ENCODE results near the gene HDAC8.
A peak's percentile ranks its signal among the peaks of the same experiment; 100 is the strongest.
"Not testable (repeated sequence)": the region's sequence is repeated elsewhere in the genome, so short reads cannot be mapped to it uniquely, and the experiment has no call there.

HDAC8 gene

GRCh38 chrX:72460715-72461114, 111.9 kb downstream of the HDAC8 start:
- no peak for DNase-seq (ENCODE audit: low read depth)

- DNase-seq (ENCODE audit: low read depth), result not testable (repeated sequence)
Observed at GRCh38 chrX:72449034-72449433, 123.6 kb downstream of the HDAC8 start.

- DNase-seq (ENCODE audit: low read depth), result not testable (repeated sequence)
Observed at GRCh38 chrX:72440764-72441163, 131.9 kb downstream of the HDAC8 start.

DNA sequence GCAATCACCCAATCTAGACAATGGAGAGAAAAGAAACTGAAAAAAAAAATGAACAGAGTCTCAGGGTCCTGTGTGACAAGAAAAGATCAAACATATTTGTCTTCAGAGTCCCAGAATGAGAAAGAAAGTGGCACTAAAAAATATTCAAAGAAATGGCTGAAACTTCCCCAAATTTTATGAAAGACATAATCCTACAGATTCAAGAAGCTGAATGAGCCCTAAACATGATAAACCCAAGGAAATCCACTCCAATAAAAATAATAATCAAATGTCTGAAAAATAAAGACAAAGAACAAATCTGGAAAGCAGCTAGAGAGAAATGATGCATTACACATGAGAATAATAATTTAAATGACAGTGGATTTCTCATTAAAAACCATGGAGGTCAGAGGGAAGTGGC, 136.6 kb downstream of the HDAC8 start:
- no peak for DNase-seq (ENCODE audit: low read depth)

- DNase-seq (ENCODE audit: low read depth), result peak; percentile 0
Observed at GRCh38 chrX:72430405-72430968, 142.2 kb downstream of the HDAC8 start.

GRCh38 chrX:72421797-72422196, 150.8 kb downstream of the HDAC8 start:
- DNase-seq (ENCODE audit: low read depth), result no peak

GRCh38 chrX:72409993-72410392, 162.7 kb downstream of the HDAC8 start:
- no peak for DNase-seq (ENCODE audit: low read depth)

- no peak for DNase-seq (ENCODE audit: low read depth)
Observed at GRCh38 chrX:72408885-72409284, 163.8 kb downstream of the HDAC8 start.

DNA sequence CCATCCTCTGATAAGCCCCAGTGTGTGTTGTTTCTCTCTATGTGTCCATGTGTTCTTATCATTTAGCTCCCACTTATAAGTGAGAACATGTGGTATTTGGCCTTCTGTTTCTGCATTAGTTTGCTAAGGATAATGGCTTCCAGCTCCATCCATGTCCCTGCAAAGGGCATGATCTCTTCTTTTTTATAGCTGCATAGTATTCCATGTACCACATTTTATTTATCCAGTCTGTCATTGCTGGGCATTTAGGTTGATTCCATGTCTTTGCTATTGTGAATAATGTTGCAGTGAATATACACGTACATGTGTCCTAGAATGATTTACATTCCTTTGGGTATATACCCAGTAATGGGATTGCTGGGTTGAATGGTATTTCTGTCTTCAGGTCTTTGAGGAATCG, 167.5 kb downstream of the HDAC8 start:
- not testable (repeated sequence) for DNase-seq (ENCODE audit: low read depth)

GRCh38 chrX:72402614-72403013, 170.0 kb downstream of the HDAC8 start:
- DNase-seq (ENCODE audit: low read depth), result no peak

DNA sequence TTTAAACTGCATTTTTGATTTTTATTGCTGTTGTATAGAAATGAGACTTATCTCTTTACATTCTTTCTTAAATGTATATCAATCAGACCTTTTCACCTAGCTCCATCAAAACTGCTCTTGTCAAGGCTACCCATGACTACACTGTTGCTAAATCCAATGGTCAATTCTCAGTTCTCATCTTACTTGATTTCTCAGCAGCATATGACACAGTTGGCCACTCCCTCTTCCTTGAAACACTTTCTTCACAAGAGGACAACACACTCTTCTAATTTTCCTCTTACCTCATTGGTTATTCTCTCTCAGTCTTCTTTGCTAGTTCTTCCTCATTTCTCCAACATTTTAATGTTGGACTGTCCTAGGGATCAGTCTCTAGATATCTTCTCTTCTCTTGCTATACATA, 172.8 kb downstream of the HDAC8 start:
- DNase-seq (ENCODE audit: low read depth), result no peak

DNA sequence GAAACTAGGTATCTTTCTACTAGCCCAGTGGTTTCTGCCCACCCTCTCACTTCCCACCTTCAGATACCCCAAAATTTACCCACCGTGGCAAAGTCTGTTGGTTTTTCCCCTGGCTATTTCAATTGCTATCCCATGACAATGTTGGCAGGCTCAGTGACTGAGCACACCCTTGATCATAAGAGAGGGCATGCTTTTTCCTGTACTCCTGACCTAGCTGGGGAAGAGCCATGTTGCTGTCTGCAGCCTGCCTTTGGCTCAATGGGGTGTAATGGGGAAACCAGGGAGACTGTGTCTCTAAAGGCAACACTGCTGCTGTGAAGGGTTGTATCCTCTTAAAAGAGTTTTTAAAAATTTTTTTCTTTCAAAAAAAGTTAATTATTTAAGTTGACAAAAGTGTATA, 176.5 kb downstream of the HDAC8 start:
- DNase-seq (ENCODE audit: low read depth), result no peak

DNA sequence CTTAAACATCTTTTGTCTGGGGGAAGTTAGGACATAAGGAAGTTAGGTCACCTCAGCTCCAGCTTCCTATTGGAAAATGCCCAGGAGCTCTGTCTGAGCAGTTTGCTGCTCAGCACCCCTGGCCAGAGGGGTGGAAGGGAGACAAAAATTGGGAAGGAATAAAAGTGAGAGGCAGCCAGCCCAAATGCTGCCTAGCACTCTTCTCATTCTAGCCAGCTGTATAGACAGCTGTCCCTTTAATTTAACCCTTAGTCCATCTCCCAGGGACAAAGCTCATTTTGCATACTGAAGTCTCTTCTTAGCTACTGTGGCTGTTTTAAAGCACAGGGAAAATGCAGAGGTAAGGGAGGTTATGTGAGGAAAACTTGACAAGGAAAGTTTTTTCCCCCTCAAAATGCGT, 177.4 kb downstream of the HDAC8 start:
- DNase-seq (ENCODE audit: low read depth), result no peak

DNA sequence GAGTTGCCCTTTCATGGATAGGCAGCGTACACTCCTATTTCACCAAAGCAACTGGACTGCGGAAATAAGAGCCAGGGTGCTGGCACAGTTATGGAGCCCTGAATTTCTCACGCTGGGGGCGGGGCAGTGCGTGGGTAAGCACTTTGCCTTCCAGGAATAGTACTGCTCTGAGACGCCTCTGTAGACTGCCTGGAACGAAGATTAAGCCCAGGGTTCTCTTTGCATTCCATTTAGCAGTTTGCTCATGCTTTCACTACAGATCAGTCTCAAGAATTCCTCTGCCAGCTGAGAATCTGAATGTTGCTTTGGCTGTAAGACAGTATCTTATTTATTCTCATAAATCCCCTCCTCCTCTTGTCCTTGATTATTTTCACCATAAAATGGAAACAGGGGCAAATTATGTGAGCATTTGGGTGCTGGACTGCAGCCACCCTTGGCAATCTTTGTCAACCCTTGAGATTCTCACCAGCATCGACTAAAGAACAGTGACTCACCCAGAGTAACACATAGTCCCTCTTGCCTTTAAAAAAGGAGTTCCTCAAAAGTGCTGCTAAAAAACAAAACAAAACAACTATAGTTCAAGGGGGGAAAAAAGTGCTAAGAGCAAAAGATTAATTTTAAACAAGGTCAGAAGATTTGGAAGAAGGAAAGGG, 178.0 kb downstream of the HDAC8 start:
- DNase-seq (ENCODE audit: low read depth), result peak; percentile 8

DNA sequence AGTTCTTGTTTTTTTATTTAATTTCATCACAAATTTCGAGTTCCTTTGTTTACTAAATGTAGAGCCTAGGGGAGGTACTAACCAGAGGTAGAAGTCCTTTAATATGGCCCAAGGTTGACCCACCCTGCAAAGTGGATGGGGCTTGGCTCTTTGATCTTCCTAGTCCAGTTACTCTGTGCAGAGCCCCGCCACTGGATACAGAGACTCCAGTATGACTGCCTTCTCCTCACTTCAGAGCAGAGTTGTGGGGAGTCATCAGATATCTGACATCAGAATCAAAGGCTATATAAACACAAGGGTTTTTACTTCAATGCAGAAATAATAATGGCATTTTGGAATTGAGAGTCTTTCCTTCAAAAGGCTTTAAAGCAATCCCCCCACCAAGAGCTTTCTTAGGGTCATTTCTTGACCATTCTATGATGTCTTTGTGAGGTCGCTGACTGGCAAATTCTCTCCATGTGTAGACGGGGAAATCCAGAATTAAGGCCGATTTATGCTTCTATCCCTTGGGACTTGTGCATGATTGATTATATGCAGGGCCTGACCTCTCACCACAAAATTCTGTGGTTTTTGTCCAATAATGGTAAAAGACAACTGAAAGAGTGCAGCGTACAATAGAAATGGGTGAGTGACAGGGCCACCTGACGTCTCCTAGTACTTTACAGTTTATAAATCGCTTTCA, 178.7 kb downstream of the HDAC8 start:
- DNase-seq (ENCODE audit: low read depth), result no peak

- no peak for DNase-seq (ENCODE audit: low read depth)
Observed at GRCh38 chrX:72392816-72393800, 179.5 kb downstream of the HDAC8 start.

DNA sequence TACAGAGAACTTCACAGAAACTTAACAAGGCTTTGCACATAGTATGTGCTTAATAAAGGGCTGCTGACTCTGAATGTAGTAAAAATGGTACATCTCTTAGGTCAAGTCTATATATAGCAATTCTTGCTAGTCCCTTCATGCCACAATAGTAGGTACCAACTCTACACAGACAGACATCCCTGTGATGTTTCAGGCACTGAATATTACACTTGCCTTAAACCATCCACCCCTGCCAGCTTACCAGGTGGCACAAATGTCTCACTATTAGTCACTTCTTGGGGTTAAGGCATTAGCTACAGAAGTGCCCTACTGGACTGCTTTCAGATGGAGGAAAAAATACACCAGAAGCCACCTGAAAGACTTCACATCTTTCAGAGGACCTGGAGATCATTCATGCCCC, 180.6 kb downstream of the HDAC8 start:
- no peak for DNase-seq (ENCODE audit: low read depth)

DNA sequence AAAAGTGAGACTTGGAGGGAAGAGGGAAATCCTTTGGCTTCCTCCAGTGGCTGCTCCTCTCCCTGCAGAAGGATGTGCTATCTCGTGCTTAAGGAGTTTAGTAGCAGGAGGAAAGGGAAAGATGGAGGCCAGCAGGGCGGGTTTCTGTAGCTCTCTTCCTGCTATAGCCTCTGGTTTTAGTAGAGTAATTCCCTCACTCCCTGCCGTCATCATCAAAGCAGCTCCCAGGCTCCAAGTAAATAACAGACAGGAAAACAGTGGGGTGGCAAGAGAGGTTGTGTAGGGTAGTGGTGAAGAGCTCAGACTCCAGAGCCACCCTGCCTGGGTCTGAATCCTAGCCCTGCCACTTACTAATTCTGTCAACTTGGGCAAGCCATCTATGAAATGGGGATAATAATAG, 185.4 kb downstream of the HDAC8 start:
- DNase-seq (ENCODE audit: low read depth), result no peak

DNA sequence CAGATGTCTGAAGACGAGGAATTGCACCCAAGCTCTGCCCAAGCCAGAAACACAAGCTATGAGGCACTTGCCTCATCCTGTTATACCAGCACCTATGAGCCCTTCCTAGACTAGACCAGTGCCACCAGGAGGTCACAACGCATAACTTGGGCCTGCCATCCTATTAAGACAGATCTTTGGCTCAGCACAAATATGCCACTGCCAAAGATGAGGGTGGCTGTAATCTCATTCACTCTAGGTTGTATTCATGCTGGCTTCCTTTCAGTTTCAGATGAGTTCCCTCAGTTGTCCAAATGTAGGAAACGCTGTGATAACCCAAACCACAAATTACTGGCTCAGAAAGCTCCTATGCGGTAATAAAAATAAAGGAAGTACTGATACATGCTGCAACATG, 190.4 kb downstream of the HDAC8 start:
- DNase-seq (ENCODE audit: low read depth), result no peak

DNA sequence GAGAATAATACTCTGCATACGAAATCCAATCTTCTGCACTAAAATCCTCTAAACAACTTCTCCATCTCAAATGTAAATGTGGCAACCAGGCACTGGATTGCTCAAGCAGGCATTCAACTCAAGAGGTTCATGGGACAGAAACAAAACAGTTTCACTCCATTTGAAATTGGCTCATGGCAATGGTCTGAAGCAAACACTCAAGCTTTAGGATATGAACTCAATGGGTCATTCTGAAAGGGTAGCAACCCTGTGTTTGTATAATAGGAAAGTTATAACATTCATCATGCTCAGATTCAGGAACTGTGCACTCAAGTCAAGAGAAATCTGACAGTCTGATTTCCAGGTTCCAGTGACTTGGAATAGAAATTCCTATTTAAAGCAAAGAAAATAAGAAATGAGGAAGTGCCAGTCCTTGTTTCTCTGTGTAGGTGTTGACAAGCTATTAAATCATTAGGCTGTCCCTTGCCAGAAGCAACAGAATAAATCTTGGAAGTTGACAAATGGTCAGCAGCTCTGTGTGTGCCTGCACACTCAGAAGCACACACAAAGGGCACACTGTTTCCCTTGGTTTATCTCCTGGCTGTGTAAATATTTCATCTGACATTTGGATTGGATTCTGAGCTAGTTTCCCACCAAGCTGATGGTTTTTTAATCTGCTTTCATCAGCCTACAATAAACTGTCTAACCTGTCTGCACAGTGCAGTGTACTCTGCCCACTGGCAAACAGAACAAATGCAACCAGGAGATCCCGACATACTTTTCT, 191.0 kb downstream of the HDAC8 start:
- DNase-seq (ENCODE audit: low read depth), result no peak

DNA sequence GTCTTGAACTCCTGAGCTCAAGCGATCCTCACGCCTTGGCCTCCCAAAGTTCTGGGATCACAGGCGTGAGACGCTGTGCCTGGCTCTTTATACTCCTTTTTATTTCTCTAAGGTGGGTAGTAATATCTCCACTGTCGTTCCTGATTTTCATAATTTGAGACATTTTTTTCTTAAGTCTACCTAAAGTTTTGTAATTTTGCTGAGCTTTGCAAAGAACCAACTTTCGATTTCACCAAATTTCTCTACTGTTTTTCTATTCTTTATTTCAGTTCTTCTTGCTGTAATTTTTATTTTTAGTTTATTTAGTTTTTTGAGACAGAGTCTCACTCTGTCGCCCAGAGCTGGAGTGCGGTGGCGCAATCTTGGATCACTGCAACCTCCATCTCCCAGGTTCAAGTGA, 196.5 kb downstream of the HDAC8 start:
- DNase-seq (ENCODE audit: low read depth), result no peak

GRCh38 chrX:72373136-72373535, 199.5 kb downstream of the HDAC8 start:
- DNase-seq (ENCODE audit: low read depth), result no peak

All from ELR (cell line).